ENCODE data around the gene PBX2. TPM values are rescaled to one million over a fixed set of nuclear protein-coding genes. Genes with fewer than 3 reads are reported as not detected.

The PBX2 gene
- total and polyA plus RNA-seq, 2 of the 4 experiments (the other 2 are of a cell fraction) = 17.7 to 56.8 TPM

- intact Hi-C loops (cut with micrococcal nuclease) (no loop called here), dilution Hi-C loops (cut with HindIII; ENCODE audit: low sequenced_read_pairs, unreplicated experiment) (no loop called here), in situ Hi-C loops (cut with MboI; ENCODE audit: low sequenced_read_pairs) (no loop called here)
- POLR2A ChIA-PET (ENCODE audit: unreplicated experiment) = no interaction called here
- Histone ChIP-seq H3K14ac (replicated peaks; ENCODE audit: low read depth, low read length) (no peak overlapping the region), H3K4ac (ENCODE audit: low read depth, low read length) (no peak overlapping the region), H4K91ac (ENCODE audit: insufficient read depth, low read depth, low read length) (no peak overlapping the region), H3K79me1 (ENCODE audit: low read depth in 1 of 2, low read length in 2 of 2) (no peaks in the 10 kb centered on the region), H3K23ac (ENCODE audit: low read depth, low read length) (no peak overlapping the region), H2BK120ac (ENCODE audit: low read depth, low read length) (no peak overlapping the region), H3K56ac (ENCODE audit: extremely low read depth, insufficient read depth, low read length) (no peak overlapping the region), H3K18ac (ENCODE audit: low read depth, low read length) (no peak overlapping the region), H2BK15ac (ENCODE audit: low read depth, low read length) (no peak overlapping the region), H2BK5ac (ENCODE audit: low read depth, low read length, poor library complexity, severe bottlenecking) (no peak overlapping the region), H4K8ac (ENCODE audit: low read depth in 2 of 2, low read length in 2 of 2) (no peak overlapping the region), H2AK5ac (ENCODE audit: low read depth, low read length) (no peak overlapping the region), H3K27me3 (ENCODE audit: control insufficient read depth, insufficient read depth, low read length) (peaks cover 10% of the 10 kb centered on the region), H4K20me1 (ENCODE audit: insufficient read depth, low read length) (no peaks in the 10 kb centered on the region), H2AK9ac (replicated peaks; ENCODE audit: low read depth, low read length, poor library complexity) (no peak overlapping the region), H3K9me1 (ENCODE audit: insufficient read depth, low read length) (no peaks in the 10 kb centered on the region), H3K9ac (ENCODE audit: low read depth, low read length) (no peak overlapping the region), H3K27ac (ENCODE audit: insufficient read depth, low read length) (no peak overlapping the region), H3K4me1 (ENCODE audit: control insufficient read depth, insufficient read depth, low read length) (no peaks in the 10 kb centered on the region), H4K5ac (ENCODE audit: low read depth, low read length) (no peak overlapping the region), H2BK20ac (ENCODE audit: low read depth, low read length) (no peak overlapping the region), H3K36me3 (ENCODE audit: control insufficient read depth, insufficient read depth, low read length) (no peaks in the 10 kb centered on the region), H3K9me3 (ENCODE audit: control insufficient read depth, insufficient read depth, low read length) (no peaks in the 10 kb centered on the region), H3K4me2 (ENCODE audit: low read depth, low read length) (no peak overlapping the region), H2AFZ (replicated peaks; ENCODE audit: low read length, poor library complexity) (no peak overlapping the region), H3K4me3 (ENCODE audit: insufficient read depth, low read depth, low read length) (no peak overlapping the region)
- ATAC-seq (ENCODE audit: low read depth) (no peak), DNase-seq (no peak)
- CTCF ChIA-PET = no interaction called here
- TF ChIP-seq BHLHE40 (IDR thresholded peaks at IDR 0.05; ENCODE audit: low read depth, low read length) = no peak
- TF ChIP-seq MXI1 (IDR thresholded peaks at IDR 0.05; ENCODE audit: borderline replicate concordance, low read depth, low read length) = no peak
- no peak for TF ChIP-seq POLR2A (IDR thresholded peaks at IDR 0.05; ENCODE audit: low read depth, low read length)
- no peak for TF ChIP-seq NFE2L2 (IDR thresholded peaks at IDR 0.05; ENCODE audit: low read depth, low read length)
- TF ChIP-seq RAD21 (IDR thresholded peaks at IDR 0.05; ENCODE audit: low read length) = no peak
- TF ChIP-seq RCOR1 (IDR thresholded peaks at IDR 0.05; ENCODE audit: insufficient replicate concordance, low read length) = no peak
- TF ChIP-seq MAFK (IDR thresholded peaks at IDR 0.05; ENCODE audit: low read depth, low read length) = no peak
- TF ChIP-seq, protein P1, sequence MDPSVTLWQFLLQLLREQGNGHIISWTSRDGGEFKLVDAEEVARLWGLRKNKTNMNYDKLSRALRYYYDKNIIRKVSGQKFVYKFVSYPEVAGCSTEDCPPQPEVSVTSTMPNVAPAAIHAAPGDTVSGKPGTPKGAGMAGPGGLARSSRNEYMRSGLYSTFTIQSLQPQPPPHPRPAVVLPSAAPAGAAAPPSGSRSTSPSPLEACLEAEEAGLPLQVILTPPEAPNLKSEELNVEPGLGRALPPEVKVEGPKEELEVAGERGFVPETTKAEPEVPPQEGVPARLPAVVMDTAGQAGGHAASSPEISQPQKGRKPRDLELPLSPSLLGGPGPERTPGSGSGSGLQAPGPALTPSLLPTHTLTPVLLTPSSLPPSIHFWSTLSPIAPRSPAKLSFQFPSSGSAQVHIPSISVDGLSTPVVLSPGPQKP (IDR thresholded peaks at IDR 0.05; ENCODE audit: borderline replicate concordance, low read depth, low read length) = no peak
- TF ChIP-seq SMC3 (IDR thresholded peaks at IDR 0.05; ENCODE audit: low read depth, low read length) = no peak
- TF ChIP-seq CHD1 (IDR thresholded peaks at IDR 0.05; ENCODE audit: low read depth, low read length) = no peak
- TF ChIP-seq FOS (IDR thresholded peaks at IDR 0.05; ENCODE audit: low read depth, low read length) = no peak
- no peak for TF ChIP-seq USF2 (IDR thresholded peaks at IDR 0.05; ENCODE audit: low read depth, low read length)
- TF ChIP-seq, protein P2, sequence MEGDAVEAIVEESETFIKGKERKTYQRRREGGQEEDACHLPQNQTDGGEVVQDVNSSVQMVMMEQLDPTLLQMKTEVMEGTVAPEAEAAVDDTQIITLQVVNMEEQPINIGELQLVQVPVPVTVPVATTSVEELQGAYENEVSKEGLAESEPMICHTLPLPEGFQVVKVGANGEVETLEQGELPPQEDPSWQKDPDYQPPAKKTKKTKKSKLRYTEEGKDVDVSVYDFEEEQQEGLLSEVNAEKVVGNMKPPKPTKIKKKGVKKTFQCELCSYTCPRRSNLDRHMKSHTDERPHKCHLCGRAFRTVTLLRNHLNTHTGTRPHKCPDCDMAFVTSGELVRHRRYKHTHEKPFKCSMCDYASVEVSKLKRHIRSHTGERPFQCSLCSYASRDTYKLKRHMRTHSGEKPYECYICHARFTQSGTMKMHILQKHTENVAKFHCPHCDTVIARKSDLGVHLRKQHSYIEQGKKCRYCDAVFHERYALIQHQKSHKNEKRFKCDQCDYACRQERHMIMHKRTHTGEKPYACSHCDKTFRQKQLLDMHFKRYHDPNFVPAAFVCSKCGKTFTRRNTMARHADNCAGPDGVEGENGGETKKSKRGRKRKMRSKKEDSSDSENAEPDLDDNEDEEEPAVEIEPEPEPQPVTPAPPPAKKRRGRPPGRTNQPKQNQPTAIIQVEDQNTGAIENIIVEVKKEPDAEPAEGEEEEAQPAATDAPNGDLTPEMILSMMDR (conservative IDR thresholded peaks at IDR 0.05; ENCODE audit: low read depth, low read length) = no peak
- no peak for TF ChIP-seq MAZ (IDR thresholded peaks at IDR 0.05; ENCODE audit: borderline replicate concordance, low read depth, low read length)
- TF ChIP-seq RFX5 (IDR thresholded peaks at IDR 0.05; ENCODE audit: low read depth, low read length) = no peak
- no peak for TF ChIP-seq CEBPB (IDR thresholded peaks at IDR 0.05; ENCODE audit: low read depth, low read length)
- BruUV-seq (replicated peaks) = no TSS peak
- no CpG with 5 or more reads among the region's 7 CpGs for WGBS, 2 experiments (ENCODE audit: extremely low coverage in 2 of 2, insufficient read length in 1 of 2)
Observed at GRCh38 chr6:32226434-32226833, 36.4 kb upstream of the PBX2 start.
